ENCODE data around the gene LRRC8A. TPM values are rescaled to one million over a fixed set of nuclear protein-coding genes. Genes with fewer than 3 reads are reported as not detected.

The LRRC8A gene
- total RNA-seq, 1 experiment from 2014 or later: 22.0 TPM

GRCh38 chr9:128895556-128895955 lies 13.6 kb downstream of the LRRC8A start:
- no TSS peak for BruUV-seq (replicated peaks)
- Histone ChIP-seq H3K4me3 (replicated peaks in 1 of 2; ENCODE audit: low read depth in 1 of 2, low read length in 2 of 2) (no peak overlapping the region), H3K9ac (ENCODE audit: low read length) (no peak overlapping the region), H3K9me2 (ENCODE audit: insufficient read depth) (no peaks in the 10 kb centered on the region), H3K27ac (ENCODE audit: low read depth, low read length) (no peak overlapping the region), H3K4me1 (ENCODE audit: control insufficient read depth in 1 of 2, insufficient read depth in 2 of 2, low read length in 2 of 2) (peaks cover 3 to 28% of the 10 kb centered on the region in 2 experiments; a peak in 3 of 4 replicates), H3K9me3 (ENCODE audit: control insufficient read depth in 1 of 2, insufficient read depth in 1 of 2, low read depth in 1 of 2, low read length in 2 of 2) (no peaks in the 10 kb centered on the region), H4K20me1 (ENCODE audit: insufficient read depth) (no peaks in the 10 kb centered on the region), H3K27me3 (ENCODE audit: insufficient read depth, low read length) (no peaks in the 10 kb centered on the region), H3K79me2 (ENCODE audit: insufficient read depth, low read length) (peaks cover 6% of the 10 kb centered on the region; the same call in 1 of the 2 replicates), H2AFZ (ENCODE audit: low read depth, low read length, poor library complexity, severe bottlenecking) (no peak overlapping the region), H3K4me2 (ENCODE audit: low read length) (no peak overlapping the region), H3K36me3 (ENCODE audit: control insufficient read depth in 1 of 2, insufficient read depth in 2 of 2, low read length in 2 of 2) (peaks cover 2 to 4% of the 10 kb centered on the region in 2 experiments; a peak in 1 of 4 replicates)
- CTCF ChIA-PET: no interaction called here
- RAD21 ChIA-PET (ENCODE audit: low non-redundant PET in 1 of 2, low total read pairs in 2 of 2, uncharacterized antibody in 2 of 2, unreplicated experiment in 2 of 2): no interaction called here
- ATAC-seq (no peak), DNase-seq (ENCODE audit: low read depth, low spot score) (no peak)
- TF ChIP-seq CEBPB (IDR thresholded peaks at IDR 0.05; ENCODE audit: low read depth) (no peak), RAD21 (IDR thresholded peaks at IDR 0.05; ENCODE audit: low read depth) (no peak), EZH2phosphoT487 (IDR thresholded peaks at IDR 0.05; ENCODE audit: borderline replicate concordance) (no peak), ZFX (IDR thresholded peaks at IDR 0.05) (no peak), CBX3 (IDR thresholded peaks at IDR 0.05; ENCODE audit: low read depth) (no peak), TCF7L2 (IDR thresholded peaks at IDR 0.05; ENCODE audit: borderline replicate concordance, extremely low read depth, insufficient read depth, insufficient read length) (no peak), ATF3 (IDR thresholded peaks at IDR 0.05) (no peak)
- POLR2A ChIA-PET: no interaction called here
- intact Hi-C loops (cut with micrococcal nuclease): no loop called here

- no peak overlapping the region for H3K4me2 ChIP-seq (ENCODE audit: low read length)
- RAD21 ChIA-PET (ENCODE audit: low non-redundant PET in 1 of 2, low total read pairs in 2 of 2, uncharacterized antibody in 2 of 2, unreplicated experiment in 2 of 2): no interaction called here
- no TSS peak for BruUV-seq (replicated peaks)
- DNase-seq (ENCODE audit: low read depth, low spot score): no peak
- no peaks in the 10 kb centered on the region for H3K9me3 ChIP-seq (ENCODE audit: control insufficient read depth in 1 of 2, insufficient read depth in 1 of 2, low read depth in 1 of 2, low read length in 2 of 2)
- CTCF ChIA-PET: no interaction called here
- no peak for ATAC-seq
- H3K9ac ChIP-seq (ENCODE audit: low read length): no peak overlapping the region
- intact Hi-C loops (cut with micrococcal nuclease): no loop called here
- H3K27me3 ChIP-seq (ENCODE audit: insufficient read depth, low read length): no peaks in the 10 kb centered on the region
- H3K4me3 ChIP-seq (replicated peaks in 1 of 2; ENCODE audit: low read depth in 1 of 2, low read length in 2 of 2): no peak overlapping the region
- TF ChIP-seq ELF1 (IDR thresholded peaks at IDR 0.05; ENCODE audit: borderline replicate concordance, low read depth) (no peak), JUND (IDR thresholded peaks at IDR 0.05) (no peak), SRF (IDR thresholded peaks at IDR 0.05; ENCODE audit: low read depth) (no peak), EZH2phosphoT487 (IDR thresholded peaks at IDR 0.05; ENCODE audit: borderline replicate concordance) (no peak), RAD21 (IDR thresholded peaks at IDR 0.05; ENCODE audit: low read depth) (no peak), POLR2A (IDR thresholded peaks at IDR 0.05; ENCODE audit: borderline replicate concordance, extremely low read depth, insufficient read depth, insufficient read length) (no peak), CEBPB (IDR thresholded peaks at IDR 0.05; ENCODE audit: low read depth) (no peak), ZNF274 (IDR thresholded peaks at IDR 0.05; ENCODE audit: low read depth, low read length) (no peak), ATF3 (IDR thresholded peaks at IDR 0.05) (no peak), SIN3A (IDR thresholded peaks at IDR 0.05; ENCODE audit: low read depth) (no peak), MAX (IDR thresholded peaks at IDR 0.05) (no peak)
- H3K79me2 ChIP-seq (ENCODE audit: insufficient read depth, low read length): no peaks in the 10 kb centered on the region; the same call in 1 of the 2 replicates
- H3K9me2 ChIP-seq (ENCODE audit: insufficient read depth): no peaks in the 10 kb centered on the region
- H2AFZ ChIP-seq (ENCODE audit: low read depth, low read length, poor library complexity, severe bottlenecking): no peak overlapping the region
- POLR2A ChIA-PET: no interaction called here
- H3K36me3 ChIP-seq (ENCODE audit: control insufficient read depth in 1 of 2, insufficient read depth in 2 of 2, low read length in 2 of 2): 0 out of 4 replicates have a peak, but pooled peaks cover 2 to 4% of the 10 kb centered on the region in 2 experiments
- H3K27ac ChIP-seq (ENCODE audit: low read depth, low read length): no peak overlapping the region; the same call in 1 of the 2 replicates
- peaks cover 9 to 22% of the 10 kb centered on the region in 2 experiments for H3K4me1 ChIP-seq (ENCODE audit: control insufficient read depth in 1 of 2, insufficient read depth in 2 of 2, low read length in 2 of 2)
- H4K20me1 ChIP-seq (ENCODE audit: insufficient read depth): no peaks in the 10 kb centered on the region
These were observed 16.4 kb downstream of the LRRC8A start for GRCh38 chr9:128898382-128898781.
